PC-3 (cell line): ENCODE data around the gene GDPD5.

ENCODE experiments used
- EZH2 ChIP-seq: fragments of 300-600 bp; sonication (generic); IDR thresholded peaks from one replicate; pipeline ENCODE4 v1.6.1; 2017; ENCODE audit warnings: antibody characterized with exemption, mild to moderate bottlenecking, low read length; ENCODE audit not compliant: unreplicated experiment
- EZH2phosphoT487 ChIP-seq: fragments of 300-600 bp; sonication (generic); IDR thresholded peaks from 2 replicates; pipeline ENCODE4 v1.6.1; 2018; ENCODE audit warnings: mild to moderate bottlenecking, antibody characterized with exemption, low read length, borderline replicate concordance
- TF ChIP-seq, protein P1 (sequence below): fragments of 300-600 bp; sonication (generic); conservative IDR thresholded peaks from 2 replicates; pipeline ENCODE4 v1.5.1; 2017; ENCODE audit warnings: antibody characterized with exemption, low read depth, mild to moderate bottlenecking, low read length

DNA sequence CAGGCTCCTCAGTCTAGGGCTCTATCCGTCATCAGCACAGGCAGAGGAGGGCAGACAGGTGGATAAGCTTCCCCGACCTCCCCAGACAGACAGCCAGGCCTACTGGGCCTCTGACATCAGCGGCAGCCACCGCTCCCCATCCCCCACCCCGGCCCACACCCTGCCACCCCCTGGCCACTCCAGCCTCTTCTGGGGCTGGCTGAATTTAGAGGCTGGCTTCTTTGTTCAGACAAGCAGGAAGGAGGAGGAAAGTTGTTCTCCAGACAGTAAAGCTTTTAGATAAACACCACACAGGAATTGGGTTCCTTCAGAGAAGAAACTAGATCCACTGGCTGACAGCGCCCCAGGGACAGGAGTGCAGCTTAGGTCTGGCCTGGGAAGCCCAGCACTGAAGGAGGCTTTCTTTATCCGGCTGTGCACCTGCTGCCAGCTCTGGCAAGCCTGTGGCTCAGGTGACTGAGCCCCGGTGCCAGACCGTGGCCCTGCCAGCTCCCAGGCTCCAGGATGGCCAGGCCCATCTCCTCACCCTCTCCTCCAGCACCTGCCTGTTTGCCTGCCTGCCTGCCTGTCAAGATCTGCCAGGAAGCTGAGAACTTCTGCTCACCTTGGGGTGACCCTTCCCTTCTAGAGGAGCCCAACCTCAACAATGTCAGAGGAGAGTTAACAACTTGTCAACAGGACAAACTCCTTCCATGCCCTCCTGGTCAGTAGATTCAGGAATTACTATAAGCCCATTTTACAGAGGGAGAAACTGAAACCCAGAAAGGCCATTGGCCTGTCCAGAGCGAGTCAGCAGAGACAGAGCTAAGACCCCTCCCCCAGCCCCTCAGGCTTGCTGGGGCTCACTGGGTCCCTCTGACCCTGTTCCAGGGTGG, 48.8 kb downstream of the GDPD5 start:
- TF ChIP-seq, protein P1, sequence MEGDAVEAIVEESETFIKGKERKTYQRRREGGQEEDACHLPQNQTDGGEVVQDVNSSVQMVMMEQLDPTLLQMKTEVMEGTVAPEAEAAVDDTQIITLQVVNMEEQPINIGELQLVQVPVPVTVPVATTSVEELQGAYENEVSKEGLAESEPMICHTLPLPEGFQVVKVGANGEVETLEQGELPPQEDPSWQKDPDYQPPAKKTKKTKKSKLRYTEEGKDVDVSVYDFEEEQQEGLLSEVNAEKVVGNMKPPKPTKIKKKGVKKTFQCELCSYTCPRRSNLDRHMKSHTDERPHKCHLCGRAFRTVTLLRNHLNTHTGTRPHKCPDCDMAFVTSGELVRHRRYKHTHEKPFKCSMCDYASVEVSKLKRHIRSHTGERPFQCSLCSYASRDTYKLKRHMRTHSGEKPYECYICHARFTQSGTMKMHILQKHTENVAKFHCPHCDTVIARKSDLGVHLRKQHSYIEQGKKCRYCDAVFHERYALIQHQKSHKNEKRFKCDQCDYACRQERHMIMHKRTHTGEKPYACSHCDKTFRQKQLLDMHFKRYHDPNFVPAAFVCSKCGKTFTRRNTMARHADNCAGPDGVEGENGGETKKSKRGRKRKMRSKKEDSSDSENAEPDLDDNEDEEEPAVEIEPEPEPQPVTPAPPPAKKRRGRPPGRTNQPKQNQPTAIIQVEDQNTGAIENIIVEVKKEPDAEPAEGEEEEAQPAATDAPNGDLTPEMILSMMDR: no peak
- TF ChIP-seq EZH2 (no peak), EZH2phosphoT487 (no peak)
